T-helper 17 cell (primary cell): ENCODE results near the gene SRRM3. TPM values are rescaled to one million over a fixed set of nuclear protein-coding genes. Genes with fewer than 3 reads are reported as not detected.
"Not testable (repeated sequence)": the region's sequence is repeated elsewhere in the genome, so short reads cannot be mapped to it uniquely, and the experiment has no call there.

Experiments used
- ATAC-seq: fragments of 150-1000 bp; cut with Tn5 transposase; 2 replicates; pipeline ENCODE4 v1.10.0; 2021; ENCODE audit warnings: mild to moderate bottlenecking, moderate library complexity
- DNase-seq, 3 donors: peaks; one replicate each; pipeline versions ENCODE4 v3.0.0 to v3.0.0-alpha.2; 2020 to 2021
- H3K9me3 ChIP-seq: one replicate; pipeline ENCODE4 v1.7.0; 2013; ENCODE audit warnings: low read length, mild to moderate bottlenecking; ENCODE audit not compliant: control insufficient read depth, poor library complexity, severe bottlenecking
- H3K27ac Mint-ChIP-seq: one replicate; pipeline ENCODE4 v1.8.0; 2022; ENCODE audit warnings: mild to moderate bottlenecking, moderate library complexity, mixed read lengths
- H3K27me3 Mint-ChIP-seq: one replicate; pipeline ENCODE4 v1.8.0; 2022; ENCODE audit warnings: mixed read lengths
- H3K36me3 Mint-ChIP-seq: one replicate; pipeline ENCODE4 v1.8.0; 2022; ENCODE audit warnings: low read depth, mixed read lengths
- H3K4me1 Mint-ChIP-seq: one replicate; pipeline ENCODE4 v1.8.0; 2022; ENCODE audit warnings: mild to moderate bottlenecking, mixed read lengths
- H3K4me3 Mint-ChIP-seq: one replicate; pipeline ENCODE4 v1.8.0; 2022; ENCODE audit warnings: mild to moderate bottlenecking, moderate library complexity, mixed read lengths
- total RNA-seq, 4 donors: library from RNA in 2 of 4; stranded (reverse) in 2 of 4; gene quantifications; one replicate each; pipeline ENCODE4 v1.2.3 and lab custom pipeline; 2022 to 2026

SRRM3 gene
- total RNA-seq, 2 donors from 2014 or later: not detected

- Mint-ChIP-seq H3K27ac (no peak overlapping the region), H3K4me3 (no peak overlapping the region), H3K36me3 (peaks cover 12% of the 10 kb centered on the region), H3K27me3 (peaks cover 53% of the 10 kb centered on the region), H3K4me1 (no peaks in the 10 kb centered on the region)
- no peak for ATAC-seq
- H3K9me3 ChIP-seq: no peaks in the 10 kb centered on the region
- peak in 1 of 3 donors; percentile 9 for DNase-seq
These were observed 23.7 kb downstream of the SRRM3 start for GRCh38 chr7:76225379-76225778.

DNA sequence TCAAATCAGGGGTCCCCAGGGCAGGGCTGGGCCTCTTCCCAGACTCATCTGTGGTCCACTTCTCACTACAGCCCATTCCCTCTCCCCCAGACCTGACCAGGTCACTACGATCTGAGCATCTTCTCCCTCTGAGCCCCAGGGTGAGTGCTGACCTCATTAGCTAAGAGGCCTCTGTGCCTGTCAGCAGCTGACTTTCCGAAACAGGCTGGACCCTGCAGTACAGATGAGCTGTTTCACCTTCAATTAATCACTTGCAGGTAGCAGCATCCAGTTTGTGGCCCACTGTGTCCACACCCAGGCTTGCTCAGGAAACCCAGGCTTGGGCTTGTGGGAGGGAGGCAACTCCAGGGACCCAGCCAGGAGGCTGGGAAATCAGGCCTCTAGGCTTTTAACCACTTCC is 24.3 kb downstream of the SRRM3 start:
- H3K9me3 ChIP-seq: no peaks in the 10 kb centered on the region
- ATAC-seq: no peak
- peaks cover 53% of the 10 kb centered on the region for H3K27me3 Mint-ChIP-seq
- no peak overlapping the region for H3K4me3 Mint-ChIP-seq
- H3K36me3 Mint-ChIP-seq: peaks cover 12% of the 10 kb centered on the region
- no peak for DNase-seq
- H3K27ac Mint-ChIP-seq: no peak overlapping the region
- H3K4me1 Mint-ChIP-seq: no peaks in the 10 kb centered on the region

GRCh38 chr7:76226878-76227423 is 25.3 kb downstream of the SRRM3 start:
- not testable (repeated sequence) for DNase-seq, H3K9me3 ChIP-seq, H3K4me1 Mint-ChIP-seq, ATAC-seq, H3K4me3 Mint-ChIP-seq, H3K27ac Mint-ChIP-seq
- peaks cover 53% of the 10 kb centered on the region for H3K27me3 Mint-ChIP-seq
- peaks cover 12% of the 10 kb centered on the region for H3K36me3 Mint-ChIP-seq

DNA sequence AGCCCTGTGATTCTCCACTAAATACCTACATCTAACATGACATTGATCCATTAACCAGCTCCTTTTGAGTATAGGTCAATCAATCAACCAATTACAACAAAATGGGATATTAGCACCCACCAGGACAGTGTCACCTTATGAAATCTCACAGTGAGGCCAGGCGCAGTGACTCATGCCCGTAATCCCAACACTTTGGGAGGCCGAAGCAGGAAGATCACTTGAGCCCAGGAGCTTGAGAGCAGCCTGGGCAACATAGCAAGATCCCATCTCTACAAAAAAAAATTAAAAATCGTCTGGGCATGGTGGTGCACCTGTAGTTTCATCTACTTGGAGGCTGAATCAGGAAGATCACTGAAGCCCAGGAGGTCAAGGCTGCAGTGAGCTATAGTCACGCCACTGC is 28.5 kb downstream of the SRRM3 start:
- H3K4me3 Mint-ChIP-seq: no peak overlapping the region
- DNase-seq (no peak), ATAC-seq (no peak)
- H3K9me3 ChIP-seq: no peaks in the 10 kb centered on the region
- H3K4me1 Mint-ChIP-seq: no peaks in the 10 kb centered on the region
- H3K27ac Mint-ChIP-seq: no peak overlapping the region
- H3K27me3 Mint-ChIP-seq: peaks cover 61% of the 10 kb centered on the region
- H3K36me3 Mint-ChIP-seq: peaks cover 12% of the 10 kb centered on the region

DNA sequence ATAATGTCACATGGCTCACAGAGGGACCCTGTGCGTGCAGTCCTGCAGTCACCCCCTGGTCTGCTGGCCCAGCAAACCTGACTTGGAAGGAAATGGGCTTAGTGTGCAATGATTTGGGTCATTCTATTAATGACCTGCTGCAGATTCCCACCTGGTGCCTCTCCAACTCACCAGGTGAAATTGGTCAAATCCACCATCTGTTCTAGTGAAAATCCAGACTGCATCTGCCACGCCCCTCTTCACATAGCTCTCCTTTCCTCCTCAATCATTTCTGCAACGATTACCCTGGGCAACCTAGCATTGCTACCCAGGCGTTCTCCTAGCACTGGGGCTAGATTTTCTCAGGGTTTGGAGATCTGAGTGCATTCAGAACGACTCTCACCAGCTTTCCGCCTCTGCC is 29.4 kb downstream of the SRRM3 start:
- no peaks in the 10 kb centered on the region for H3K9me3 ChIP-seq
- H3K4me3 Mint-ChIP-seq: no peak overlapping the region
- ATAC-seq: no peak
- no peak for DNase-seq
- peaks cover 58% of the 10 kb centered on the region for H3K27me3 Mint-ChIP-seq
- H3K4me1 Mint-ChIP-seq: no peaks in the 10 kb centered on the region
- peaks cover 12% of the 10 kb centered on the region for H3K36me3 Mint-ChIP-seq
- no peak overlapping the region for H3K27ac Mint-ChIP-seq

GRCh38 chr7:76231583-76231982 is 29.9 kb downstream of the SRRM3 start:
- Mint-ChIP-seq H3K27ac (no peak overlapping the region), H3K4me3 (no peak overlapping the region), H3K36me3 (peaks cover 12% of the 10 kb centered on the region), H3K27me3 (peaks cover 57% of the 10 kb centered on the region), H3K4me1 (no peaks in the 10 kb centered on the region)
- ATAC-seq (no peak), DNase-seq (no peak)
- H3K9me3 ChIP-seq: no peaks in the 10 kb centered on the region

DNA sequence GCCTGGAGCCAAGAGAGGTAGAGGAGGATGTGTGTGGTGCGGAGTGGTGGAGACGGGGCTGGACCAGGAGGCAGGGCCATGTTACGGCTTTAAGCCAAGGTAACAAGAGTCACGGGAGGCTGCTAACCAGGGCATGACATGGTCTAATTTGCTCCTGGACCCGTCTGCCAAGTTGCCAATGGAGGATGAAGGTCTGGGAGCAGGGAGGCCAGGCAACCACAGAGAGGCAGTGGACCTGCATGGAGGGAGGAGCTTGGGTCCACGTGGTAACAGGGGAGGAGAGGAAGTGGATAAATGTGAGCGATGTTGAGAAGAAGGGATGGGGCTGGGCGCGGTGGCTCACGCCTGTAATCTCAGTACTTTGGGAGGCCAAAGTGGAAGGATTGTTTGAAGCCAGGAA is 31.0 kb downstream of the SRRM3 start:
- Mint-ChIP-seq H3K27me3 (peaks cover 50% of the 10 kb centered on the region), H3K36me3 (peaks cover 10% of the 10 kb centered on the region), H3K4me1 (no peaks in the 10 kb centered on the region), H3K27ac (no peak overlapping the region), H3K4me3 (peak overlapping the region; percentile 5)
- no peaks in the 10 kb centered on the region for H3K9me3 ChIP-seq
- DNase-seq (no peak), ATAC-seq (no peak)

- Mint-ChIP-seq H3K4me1 (no peaks in the 10 kb centered on the region), H3K27me3 (peaks cover 54% of the 10 kb centered on the region), H3K36me3 (peaks cover 10% of the 10 kb centered on the region), H3K4me3 (peak overlapping the region; percentile 74), H3K27ac (no peak overlapping the region)
- H3K9me3 ChIP-seq: no peaks in the 10 kb centered on the region
- ATAC-seq (no peak), DNase-seq (no peak)
These were observed 32.0 kb downstream of the SRRM3 start for GRCh38 chr7:76233538-76234281.

DNA sequence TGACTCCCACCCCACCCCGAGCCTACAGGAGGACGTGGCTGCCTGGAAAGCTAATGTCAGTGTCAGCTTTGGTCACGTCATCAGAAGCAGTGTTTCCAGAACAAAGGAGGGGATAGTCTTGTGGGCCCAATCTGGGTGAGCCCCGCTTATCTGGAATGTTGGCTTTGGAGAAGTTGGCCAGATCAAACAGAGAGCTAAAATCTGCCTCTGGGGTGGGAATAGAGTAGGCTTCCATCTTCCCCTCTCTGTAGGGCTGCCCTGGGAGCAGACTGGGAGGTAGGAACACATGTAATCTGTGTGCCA is 32.5 kb downstream of the SRRM3 start:
- Mint-ChIP-seq H3K4me1 (no peaks in the 10 kb centered on the region), H3K36me3 (peaks cover 10% of the 10 kb centered on the region), H3K27ac (no peak overlapping the region), H3K4me3 (peak overlapping the region; percentile 74), H3K27me3 (peaks cover 54% of the 10 kb centered on the region)
- ATAC-seq: no peak
- H3K9me3 ChIP-seq: no peaks in the 10 kb centered on the region
- no peak for DNase-seq

DNA sequence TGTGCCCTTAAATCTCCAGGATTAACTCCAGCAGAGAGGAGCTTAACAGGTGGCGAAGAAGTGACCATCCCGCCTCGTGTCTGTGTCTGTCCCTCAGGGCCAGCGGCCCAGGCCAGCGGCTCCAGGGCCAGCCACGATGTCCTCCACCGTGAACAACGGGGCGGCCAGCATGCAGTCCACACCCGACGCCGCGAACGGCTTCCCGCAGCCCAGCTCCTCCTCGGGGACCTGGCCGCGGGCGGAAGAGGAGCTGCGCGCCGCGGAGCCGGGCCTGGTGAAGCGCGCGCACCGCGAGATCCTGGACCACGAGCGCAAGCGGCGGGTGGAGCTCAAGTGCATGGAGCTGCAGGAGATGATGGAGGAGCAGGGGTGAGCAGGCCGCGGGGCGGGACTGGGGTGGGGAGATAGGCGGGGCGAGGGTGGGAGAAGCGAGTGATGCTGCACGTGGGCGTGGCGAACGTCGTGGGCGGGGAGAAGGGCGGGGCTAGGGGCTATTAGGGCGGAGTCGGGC is 33.3 kb downstream of the SRRM3 start:
- peak; percentile 31 to 51 (median 42) for DNase-seq
- peak; percentile 92 for ATAC-seq
- H3K9me3 ChIP-seq: no peaks in the 10 kb centered on the region
- Mint-ChIP-seq H3K4me1 (no peaks in the 10 kb centered on the region), H3K36me3 (peaks cover 7% of the 10 kb centered on the region), H3K27ac (no peak overlapping the region), H3K27me3 (peaks cover 47% of the 10 kb centered on the region), H3K4me3 (peak overlapping the region; percentile 74)

DNA sequence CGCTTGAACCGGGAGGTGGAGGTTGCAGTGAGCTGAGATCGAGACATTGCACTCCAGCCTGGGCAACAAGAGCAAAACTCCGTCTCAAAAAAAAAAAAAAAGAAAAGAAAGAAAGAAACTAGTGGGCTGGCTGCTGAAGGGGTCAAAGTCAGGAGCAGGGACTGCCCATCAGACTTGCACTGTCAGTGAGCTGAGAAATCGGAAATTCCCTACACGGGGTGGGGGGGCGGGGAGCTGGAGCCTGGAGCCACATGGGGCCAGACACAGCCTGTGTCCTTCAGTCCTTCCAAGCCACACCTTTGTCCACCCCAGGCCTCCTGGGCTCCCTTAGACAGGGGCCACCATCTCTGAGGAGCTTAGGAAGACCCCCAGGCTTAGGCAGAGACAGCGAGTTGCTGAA is 34.5 kb downstream of the SRRM3 start:
- H3K4me1 Mint-ChIP-seq: no peaks in the 10 kb centered on the region
- no peak for ATAC-seq
- no peak for DNase-seq
- H3K9me3 ChIP-seq: no peaks in the 10 kb centered on the region
- no peak overlapping the region for H3K27ac Mint-ChIP-seq
- no peak overlapping the region for H3K4me3 Mint-ChIP-seq
- H3K36me3 Mint-ChIP-seq: peaks cover 5% of the 10 kb centered on the region
- peaks cover 39% of the 10 kb centered on the region for H3K27me3 Mint-ChIP-seq

GRCh38 chr7:76238326-76238725 is 36.6 kb downstream of the SRRM3 start:
- ATAC-seq: no peak

GRCh38 chr7:76241141-76241540 is 39.4 kb downstream of the SRRM3 start:
- no peak overlapping the region for H3K27ac Mint-ChIP-seq
- H3K4me1 Mint-ChIP-seq: no peaks in the 10 kb centered on the region
- peaks cover 14% of the 10 kb centered on the region for H3K27me3 Mint-ChIP-seq
- ATAC-seq (no peak), DNase-seq (no peak)
- no peak overlapping the region for H3K4me3 Mint-ChIP-seq
- peaks cover 2% of the 10 kb centered on the region for H3K36me3 Mint-ChIP-seq
- no peaks in the 10 kb centered on the region for H3K9me3 ChIP-seq

More at GRCh38 chr7:76238326-76238725, 36.6 kb downstream of the SRRM3 start:
- no peak overlapping the region for H3K27ac Mint-ChIP-seq
- no peaks in the 10 kb centered on the region for H3K36me3 Mint-ChIP-seq
- no peaks in the 10 kb centered on the region for H3K4me1 Mint-ChIP-seq
- DNase-seq: no peak
- no peaks in the 10 kb centered on the region for H3K9me3 ChIP-seq
- peaks cover 18% of the 10 kb centered on the region for H3K27me3 Mint-ChIP-seq
- H3K4me3 Mint-ChIP-seq: no peak overlapping the region

- not testable (repeated sequence) for DNase-seq, H3K9me3 ChIP-seq, ATAC-seq, H3K36me3 Mint-ChIP-seq, H3K27ac Mint-ChIP-seq, H3K4me3 Mint-ChIP-seq, H3K4me1 Mint-ChIP-seq
- peaks cover 18% of the 10 kb centered on the region for H3K27me3 Mint-ChIP-seq
These were observed 40.9 kb downstream of the SRRM3 start for GRCh38 chr7:76242517-76243063.
